HG03575 (cell line): ENCODE results near the gene SRL.

Experiments used
- ATAC-seq: cut with Tn5 transposase; IDR thresholded peaks from one replicate; pipeline ENCODE4 v1.9.1; 2021; ENCODE audit not compliant: unreplicated experiment, insufficient number of reproducible peaks, low FRiP score; ENCODE audit errors: extremely low read depth

Gene SRL

GRCh38 chr16:4241928-4242283 is at the start of gene SRL:
TSS of gene SRL (minus strand) at chr16:4242080. CDS start at chr16:4242067, 13 bp downstream.
- no peak for ATAC-seq

- no peak for ATAC-seq
Measured at GRCh38 chr16:4290236-4290830, 48.5 kb upstream of the SRL start.

DNA sequence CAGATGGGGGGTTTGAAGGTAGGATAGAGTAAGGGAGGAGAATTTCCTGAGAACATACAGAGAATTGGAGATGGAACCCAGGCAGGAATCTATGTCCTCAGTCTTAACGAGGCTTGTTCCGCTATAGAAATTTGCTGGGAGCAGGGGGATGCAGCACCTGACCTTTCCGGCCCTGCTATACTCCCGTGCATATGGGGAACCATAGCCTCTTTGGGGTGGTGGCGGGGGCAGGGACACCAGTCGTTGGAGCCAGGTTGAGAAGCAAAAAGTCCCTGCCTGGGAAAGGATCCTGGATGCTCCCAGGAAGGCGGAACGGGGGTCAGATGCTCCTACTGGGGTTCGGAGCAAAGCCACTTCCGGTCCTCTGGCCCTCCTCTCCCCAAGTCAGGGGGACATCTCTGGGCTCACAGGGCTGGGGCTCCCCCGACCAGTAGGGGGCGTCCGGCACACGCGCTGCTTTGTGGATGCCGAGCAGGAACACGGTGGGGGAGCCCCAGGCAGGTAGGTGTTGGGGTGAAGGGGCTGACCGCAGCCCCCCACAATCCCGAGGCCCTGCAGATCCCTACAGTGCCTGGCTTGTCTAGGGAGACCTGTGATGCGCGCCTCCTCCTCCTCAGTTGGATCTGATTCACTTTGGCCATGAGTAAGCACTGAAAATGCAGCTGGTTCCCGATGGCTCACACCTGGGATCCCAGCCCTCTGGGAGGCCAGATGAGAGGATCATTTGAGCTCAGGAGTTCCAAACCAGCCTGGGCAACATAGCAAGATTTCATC is 46.5 kb upstream of the SRL start:
- no peak for ATAC-seq

DNA sequence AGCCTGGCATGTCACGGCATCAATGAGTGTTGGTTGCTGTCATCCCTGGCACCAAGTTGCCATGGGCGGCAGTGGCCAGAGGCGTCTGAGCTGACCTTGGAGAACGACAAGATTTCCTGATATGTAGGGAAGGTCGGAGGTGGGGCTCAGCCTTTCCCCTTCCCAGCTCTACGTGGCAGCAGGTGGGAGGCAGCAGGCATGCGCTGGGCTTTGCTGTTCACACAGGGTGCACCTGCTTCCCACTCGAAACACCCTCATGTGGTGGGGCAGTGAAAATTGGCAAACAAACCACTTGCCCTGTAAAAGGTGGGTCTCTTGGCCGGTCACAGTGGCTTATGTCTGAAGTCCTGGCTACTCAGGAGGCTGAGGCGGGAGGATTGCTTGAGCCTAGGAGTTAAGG is 43.3 kb upstream of the SRL start:
- no peak for ATAC-seq

- ATAC-seq = no peak
Measured at GRCh38 chr16:4283939-4284338, 42.1 kb upstream of the SRL start.

DNA sequence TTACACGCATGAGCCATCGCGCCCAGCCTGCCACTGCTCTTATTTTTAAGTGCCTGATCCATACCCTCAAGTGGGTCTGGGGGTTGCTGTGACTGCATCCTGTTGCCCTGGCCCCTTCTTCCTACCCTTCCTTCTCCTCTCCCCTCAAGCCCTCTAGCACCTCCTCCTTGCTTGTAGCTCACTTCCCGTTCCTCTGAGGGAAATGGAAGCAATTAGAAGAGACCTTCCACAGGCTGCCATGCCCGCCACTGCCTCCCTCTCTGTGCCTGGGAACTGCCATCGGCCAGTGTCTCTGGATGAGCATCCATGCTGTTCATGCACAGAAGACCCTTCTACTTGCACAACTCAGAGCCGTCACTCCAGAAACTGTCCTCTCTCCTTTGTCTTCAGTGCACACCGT is 41.6 kb upstream of the SRL start:
- ATAC-seq = no peak

DNA sequence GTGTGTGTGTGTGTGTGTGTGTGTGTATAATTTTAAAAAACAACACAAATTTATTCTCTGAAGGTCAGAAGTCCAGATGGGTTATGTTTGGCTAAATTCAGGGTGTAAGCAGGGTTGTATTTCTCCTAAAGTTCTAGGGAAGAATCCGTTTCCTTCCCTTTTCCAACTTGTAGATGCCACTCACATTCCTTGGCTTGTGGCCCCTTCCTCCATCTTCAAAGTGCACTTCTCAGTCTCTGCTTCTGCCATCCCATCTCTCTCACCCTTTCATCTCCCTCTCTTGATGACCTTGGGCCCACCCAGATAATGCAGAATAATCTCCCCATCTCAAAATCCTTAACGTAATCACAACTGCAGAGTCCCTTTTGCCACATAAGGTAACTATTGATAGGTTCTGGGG is 38.7 kb upstream of the SRL start:
- ATAC-seq = no peak

GRCh38 chr16:4277987-4278513 is 36.2 kb upstream of the SRL start:
- no peak for ATAC-seq

DNA sequence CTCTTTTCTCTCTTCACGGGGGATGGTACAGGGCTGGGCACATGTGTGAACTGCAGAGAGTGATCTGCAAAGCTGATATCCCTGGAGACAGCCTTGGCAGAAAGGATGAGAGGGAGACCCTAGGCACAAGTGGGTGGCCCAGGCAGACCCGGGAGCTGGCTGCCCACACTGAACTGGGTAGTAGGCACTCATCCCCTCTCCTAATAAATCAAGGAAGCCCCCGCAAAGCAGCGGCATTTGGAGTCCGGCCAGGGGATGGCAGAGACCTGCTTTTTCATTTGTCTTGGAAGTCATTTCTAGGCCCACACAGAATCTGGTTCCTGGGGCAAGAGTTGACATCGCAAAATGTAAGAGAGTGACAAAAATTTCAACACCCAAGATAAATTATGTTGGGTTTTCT is 34.0 kb upstream of the SRL start:
- ATAC-seq = no peak

DNA sequence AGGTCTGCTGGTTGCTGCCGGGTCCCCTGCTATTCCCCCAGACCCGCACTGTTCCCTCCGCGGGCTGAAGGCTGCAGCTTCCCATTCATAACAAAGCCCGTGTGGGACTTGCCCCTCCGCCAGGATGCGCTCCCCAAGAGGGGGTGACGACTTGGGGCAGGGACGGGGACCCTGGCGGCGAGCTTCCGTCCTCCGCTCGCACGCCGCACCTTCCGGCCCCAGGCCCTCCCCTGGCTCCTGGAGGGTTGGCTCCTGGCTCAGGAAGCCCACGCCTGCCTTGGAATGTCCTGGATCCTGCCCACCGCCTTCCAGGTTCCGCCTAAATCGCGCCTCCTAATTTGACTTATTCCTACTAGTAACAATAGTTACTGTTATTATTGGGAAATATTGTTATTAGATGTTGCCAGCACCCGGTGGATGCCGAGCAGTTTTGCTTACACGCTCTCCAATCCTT is 32.0 kb upstream of the SRL start:
- no peak for ATAC-seq

GRCh38 chr16:4272114-4272956 is 30.5 kb upstream of the SRL start:
- no peak for ATAC-seq

DNA sequence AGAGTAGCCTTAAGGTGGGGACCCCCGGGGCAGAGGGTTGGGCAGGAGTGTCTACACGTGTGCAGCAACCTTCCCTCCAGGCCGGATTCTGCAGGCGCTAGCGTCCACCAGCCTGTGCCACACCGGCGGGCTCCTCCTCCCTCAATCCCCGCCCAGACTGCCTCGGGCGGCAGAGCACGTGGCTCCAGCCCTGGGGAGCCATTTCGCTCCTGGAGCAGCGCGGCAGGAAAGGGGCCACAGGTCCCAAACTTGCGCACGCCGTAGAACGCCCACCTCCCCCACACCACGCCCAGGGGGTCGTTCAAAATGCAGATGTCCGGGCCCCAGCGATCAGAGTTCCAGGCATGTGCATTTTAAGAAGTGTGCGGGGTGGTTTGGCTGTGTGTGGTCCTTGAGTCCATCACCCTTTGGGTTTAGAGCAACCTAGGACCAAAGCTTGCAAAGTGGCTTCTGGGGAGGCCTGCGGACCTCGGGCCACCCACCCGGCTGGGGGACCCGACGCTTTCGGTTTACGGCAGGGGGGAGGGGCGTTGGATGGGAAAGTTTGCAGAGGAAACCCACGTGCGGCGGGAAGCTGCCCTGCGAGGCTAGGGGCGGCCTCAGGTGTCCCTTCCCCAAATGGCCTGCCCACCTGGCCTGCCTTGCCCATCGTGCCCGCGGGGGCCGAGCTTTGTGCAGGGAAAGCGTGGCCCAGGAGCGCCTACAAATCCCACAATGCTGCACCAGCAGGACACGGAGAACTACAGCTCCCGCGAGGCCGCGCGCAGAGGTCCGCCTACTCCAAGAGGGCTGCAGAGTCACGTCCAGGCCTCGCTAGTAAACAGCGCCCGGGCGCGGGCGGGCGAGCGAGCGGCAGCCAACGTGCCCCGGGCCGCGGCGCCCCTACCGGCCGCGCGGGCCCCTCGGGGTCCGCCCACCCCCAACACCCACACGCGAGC is 29.6 kb upstream of the SRL start:
- no peak for ATAC-seq

GRCh38 chr16:4270595-4270994 is 28.7 kb upstream of the SRL start:
- no peak for ATAC-seq

- ATAC-seq = no peak
Measured at GRCh38 chr16:4270091-4270490, 28.2 kb upstream of the SRL start.

DNA sequence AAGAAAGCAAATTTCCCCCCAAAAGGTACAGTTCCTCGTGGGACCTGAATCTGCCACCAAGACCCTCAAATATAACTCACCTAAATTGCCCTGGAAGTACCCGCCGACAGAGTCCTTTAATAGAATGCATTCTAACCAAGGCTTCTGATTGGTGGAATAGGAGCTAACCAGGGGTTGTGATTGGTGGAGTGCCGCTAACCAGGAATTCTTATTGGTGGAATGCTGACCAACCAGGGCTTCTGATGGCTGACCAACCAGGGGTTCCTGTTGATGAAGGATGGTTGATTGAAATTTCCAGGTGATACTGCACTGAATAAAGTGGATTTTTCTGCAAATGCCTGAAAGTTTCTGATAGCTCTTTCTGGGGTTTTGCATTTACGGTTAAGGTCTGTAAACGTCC is 24.5 kb upstream of the SRL start:
- ATAC-seq = no peak

DNA sequence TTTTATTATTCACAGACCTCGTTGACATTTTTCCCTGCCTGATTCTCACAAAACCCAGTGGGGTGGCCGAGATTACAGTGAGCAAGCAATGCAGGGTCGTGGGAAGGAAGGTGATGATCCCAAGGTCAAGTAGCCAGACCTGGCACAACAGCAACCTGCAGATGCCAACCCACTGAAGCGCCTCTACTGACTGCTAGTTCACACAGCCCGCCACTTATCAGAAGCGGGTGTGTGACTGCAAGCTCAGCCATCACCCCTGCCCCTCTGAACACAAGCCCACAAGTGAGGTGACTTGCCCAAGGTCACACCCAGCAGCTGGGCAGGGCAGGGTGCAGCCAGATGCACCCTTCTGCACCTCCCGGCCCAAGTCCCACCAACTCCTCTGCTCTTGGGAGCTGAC is 23.8 kb upstream of the SRL start:
- no peak for ATAC-seq

GRCh38 chr16:4264546-4264945 is 22.7 kb upstream of the SRL start:
- no peak for ATAC-seq

GRCh38 chr16:4263504-4264436 is 21.9 kb upstream of the SRL start:
- ATAC-seq = no peak
